ENCODE results near the gene SUFU.

Gene SUFU

GRCh38 chr10:102641880-102642735 lies 138.3 kb downstream of the SUFU start:
- peak; percentile 98 for DNase-seq

DNA sequence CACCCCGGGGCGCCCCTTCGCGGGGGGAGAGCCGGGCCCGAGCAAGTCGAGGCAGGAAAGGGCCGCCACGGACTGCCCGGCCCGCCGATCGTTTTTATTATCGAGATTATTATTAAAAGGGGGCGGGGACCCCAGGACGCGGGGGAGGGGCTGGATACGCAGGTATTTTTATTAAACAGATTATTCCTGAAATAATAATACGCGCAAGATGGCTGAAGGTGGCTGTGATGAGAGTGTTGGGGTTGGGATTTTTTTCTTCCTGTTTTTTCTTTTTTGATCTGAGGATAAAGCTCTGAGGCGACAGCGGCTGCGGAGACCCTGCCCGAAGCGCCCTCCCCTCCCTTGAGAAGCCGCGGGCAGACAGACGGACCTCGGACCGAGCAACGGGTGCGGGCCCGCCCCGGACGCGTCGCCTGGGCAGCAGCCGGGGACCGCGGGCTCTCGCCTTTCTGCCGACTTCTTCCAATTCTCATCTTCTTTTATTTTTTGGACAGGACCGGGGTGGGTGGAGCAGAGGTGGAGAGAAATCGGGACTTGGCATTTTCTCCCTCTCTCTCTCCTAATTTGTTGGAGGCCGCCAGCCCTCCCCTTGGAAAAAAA lies 139.1 kb downstream of the SUFU start:
- peak; percentile 44 for DNase-seq

DNA sequence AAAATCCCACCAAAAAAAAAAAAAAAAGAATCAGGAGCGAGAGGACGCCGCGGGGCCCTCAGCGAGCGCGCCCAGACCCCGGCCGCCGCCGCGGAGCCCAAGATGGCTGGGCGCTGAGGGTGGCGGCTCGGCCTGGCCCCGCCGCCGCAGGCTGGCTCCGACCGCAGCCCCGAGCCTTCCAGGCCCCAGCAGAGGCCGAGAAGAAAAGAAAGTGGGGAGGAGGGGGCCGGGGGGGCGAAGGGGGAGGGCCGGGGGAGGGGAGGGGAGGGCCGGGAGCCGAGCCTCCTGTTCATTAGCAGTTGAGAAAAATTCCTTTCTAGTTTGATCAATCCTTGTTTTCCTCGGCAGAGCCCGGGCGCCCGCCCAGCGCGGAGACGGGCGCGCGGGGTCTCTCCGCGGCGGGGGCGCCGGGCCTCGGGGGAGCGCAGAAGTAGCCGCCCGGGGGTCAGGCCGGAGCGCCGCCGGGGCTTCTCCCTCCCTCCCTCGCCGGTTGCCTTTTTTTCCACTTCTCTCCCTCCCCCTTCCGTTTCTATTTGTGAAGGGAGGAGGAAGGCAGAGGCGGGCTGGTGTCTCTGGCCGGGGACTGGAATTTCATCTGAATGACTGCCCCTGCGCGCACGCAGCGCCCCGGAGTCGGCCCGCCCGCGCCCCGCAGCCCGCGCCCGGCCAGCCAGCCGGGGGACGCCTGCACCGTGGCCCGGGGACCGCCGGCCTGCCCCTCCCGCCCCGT lies 139.7 kb downstream of the SUFU start:
- peak; percentile 54 for DNase-seq

GRCh38 chr10:102644066-102644645 lies 140.4 kb downstream of the SUFU start, which contains the start of gene TRIM8:
TSS of gene TRIM8 (plus strand) at chr10:102644479. CDS start at chr10:102644618, 139 bp downstream.
- peak; percentile 52 for DNase-seq

GRCh38 chr10:102644646-102645387 lies 141.0 kb downstream of the SUFU start:
- DNase-seq, result peak; percentile 78

GRCh38 chr10:102645388-102645740 lies 141.6 kb downstream of the SUFU start:
- peak; percentile 34 for DNase-seq

DNA sequence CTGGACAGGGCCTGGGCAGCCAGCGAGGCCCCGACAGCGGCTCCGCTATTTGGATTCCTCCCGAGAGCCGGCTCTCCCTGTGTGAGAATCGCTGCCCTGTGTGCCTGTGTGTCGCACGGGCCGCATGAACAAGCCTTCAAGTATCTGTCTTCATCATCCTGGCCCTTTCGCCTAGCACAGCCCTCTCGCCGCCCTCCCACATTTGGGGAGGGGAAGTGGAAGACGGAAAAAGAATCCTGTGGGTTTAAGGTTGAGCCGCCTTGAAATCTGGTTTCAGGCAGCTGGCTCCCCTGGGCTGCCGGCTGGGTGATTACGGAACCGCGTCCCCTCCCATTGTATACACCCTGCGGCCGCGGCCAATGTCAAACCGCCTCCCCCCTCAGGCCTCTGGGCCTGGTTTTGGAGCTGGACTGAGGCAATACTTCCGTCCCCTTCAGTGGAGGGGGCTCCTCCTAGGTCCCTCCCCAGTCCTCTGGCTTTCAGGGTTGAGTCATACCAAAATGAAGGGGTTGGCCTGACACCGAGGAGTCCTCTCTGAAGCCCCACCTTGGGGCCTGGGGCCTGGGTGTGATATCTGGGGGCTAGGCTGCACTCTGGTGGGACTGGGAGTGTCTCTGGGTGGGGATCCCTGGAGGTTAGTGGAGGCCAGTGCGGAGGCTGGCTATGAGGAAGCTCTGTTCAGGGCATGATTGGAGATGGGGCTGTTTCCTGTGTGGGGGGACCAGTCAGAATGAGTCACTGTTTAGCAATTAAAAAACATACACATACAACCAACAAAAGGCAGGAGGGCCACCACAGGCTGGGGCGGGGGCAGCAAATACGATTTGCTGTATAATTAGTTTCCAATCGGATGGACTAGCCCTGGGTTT lies 142.2 kb downstream of the SUFU start:
- DNase-seq, result peak; percentile 81

DNA sequence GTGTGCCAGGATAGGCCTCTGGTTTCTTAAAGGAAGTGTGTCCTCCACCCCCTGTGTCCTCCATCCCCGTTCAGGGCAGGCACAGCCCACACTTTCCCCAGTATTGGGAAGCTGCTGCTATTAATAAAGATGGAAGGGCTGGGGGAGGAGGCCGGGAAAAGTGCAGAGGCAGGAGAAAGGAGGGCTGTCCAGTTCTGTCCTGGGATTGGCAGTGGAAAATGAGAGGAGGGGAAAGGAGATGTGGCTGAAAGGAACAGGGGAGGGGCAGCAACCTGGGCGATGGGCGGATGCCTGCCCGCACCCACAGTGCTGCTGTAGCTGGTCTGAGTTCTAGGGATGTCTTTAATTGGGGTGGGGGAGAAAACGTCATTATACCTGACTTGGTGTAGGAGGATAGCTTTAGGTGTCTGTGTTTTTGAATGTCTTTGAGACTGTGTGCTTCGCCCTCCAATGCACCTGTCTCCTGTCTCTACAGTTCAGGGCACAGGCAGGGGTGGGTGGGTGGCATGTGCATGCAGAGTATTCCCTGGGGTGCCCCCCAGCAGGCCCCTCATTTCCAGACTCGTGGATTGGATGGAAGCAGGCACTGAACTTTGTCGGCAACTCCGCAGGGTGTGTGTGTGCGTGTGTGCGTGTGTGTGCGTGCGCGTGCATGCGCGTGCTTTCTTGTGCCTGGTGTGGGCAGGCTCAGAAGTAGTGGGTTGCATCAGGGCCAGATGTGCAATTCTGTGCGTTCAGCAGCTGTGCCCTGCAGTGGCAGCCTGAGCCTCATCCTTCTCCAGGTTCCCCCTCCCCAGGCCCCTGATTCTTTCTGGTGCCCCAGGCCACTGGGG lies 143.1 kb downstream of the SUFU start:
- peak; percentile 58 for DNase-seq

GRCh38 chr10:102647443-102648268 lies 143.9 kb downstream of the SUFU start:
- no peak for DNase-seq

GRCh38 chr10:102648269-102648888 lies 144.6 kb downstream of the SUFU start:
- DNase-seq, result no peak

DNA sequence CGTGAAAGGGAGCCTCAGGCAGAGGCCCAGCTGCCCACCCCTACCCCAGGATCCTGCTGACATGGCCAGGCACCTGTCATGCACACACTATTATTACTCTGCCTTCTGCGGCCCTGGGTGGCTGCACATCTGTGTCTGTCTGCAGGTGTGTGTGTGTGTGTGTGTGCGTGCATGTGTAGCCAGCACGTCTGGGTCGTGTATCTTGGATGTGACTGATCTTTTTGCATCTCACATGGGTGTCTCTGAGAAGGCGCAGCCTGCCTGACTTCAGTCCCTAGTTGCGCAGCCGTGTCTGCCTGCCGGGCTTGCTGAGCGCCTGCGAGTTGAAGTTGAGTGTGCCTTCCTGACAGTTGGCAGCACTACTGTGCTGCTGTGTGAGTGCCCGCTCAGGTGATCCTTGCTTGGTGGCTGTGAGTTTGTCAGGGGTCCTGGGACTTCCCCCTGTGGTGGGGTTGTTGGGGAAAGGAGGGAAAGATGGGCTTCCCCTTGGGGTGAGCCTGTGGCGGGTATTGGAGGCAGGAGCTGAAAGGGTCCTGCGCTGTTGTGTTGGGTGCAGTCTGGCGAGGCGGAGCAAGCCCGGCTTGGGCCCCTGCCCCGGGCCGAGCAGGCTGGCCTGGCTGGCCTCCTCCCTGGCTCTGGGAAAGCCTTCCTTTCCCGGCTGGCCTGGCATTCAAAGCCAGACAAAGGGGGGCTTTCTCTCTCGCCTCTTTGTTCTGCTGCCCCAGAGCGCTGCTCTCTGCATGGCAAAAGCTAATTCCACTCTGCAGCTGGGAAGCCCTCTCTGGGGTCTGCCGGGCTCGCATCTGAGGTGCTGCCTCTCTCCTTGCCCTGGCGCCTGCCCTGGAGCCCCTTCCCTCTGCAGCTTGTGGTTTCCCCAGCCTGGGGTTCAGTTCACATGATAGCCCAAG lies 145.4 kb downstream of the SUFU start:
- peak; percentile 33 for DNase-seq

- no peak for DNase-seq
Measured at GRCh38 chr10:102649797-102650654, 146.3 kb downstream of the SUFU start.

DNA sequence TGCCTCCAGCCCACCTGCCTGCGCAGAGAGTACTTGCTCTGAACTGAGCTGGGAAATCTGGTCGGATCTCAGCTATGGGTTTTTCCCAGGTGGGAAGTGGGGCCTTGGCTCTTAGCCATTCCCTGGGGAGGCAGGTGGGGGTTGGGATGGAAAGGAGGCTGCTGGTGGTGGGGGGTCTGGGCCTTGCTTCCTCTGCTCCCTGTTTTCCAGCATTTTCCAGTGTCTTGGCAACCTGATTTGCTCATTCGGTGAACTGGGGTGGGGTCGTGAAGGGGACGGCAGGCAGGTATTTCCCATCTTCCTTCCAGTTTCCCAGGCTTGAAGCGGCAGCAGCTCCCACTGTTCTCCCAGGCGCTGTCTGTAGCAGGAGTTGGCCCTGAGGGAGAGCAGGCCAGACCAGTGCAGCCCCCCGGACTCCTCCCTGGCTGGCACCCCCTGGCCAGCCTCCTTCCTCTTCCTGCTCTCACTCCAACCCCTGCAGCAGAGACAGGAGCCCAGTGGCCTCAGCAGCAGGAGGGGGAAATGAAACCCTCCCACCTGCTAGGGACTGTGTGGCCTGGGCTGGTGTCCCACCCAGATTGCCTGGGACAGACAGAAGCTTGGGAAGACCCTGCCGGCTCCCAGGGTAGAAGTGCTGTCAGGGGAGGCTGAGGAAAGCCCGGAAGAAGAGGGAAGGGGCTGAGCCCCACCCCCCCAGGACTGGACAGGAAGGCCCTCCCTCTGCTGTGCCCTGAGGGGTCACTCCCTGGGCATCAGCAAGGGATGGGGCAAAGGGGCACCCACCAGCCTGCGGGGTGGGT lies 147.1 kb downstream of the SUFU start:
- DNase-seq, result no peak

- no peak for DNase-seq
Measured at GRCh38 chr10:102651455-102652169, 147.8 kb downstream of the SUFU start.

GRCh38 chr10:102652170-102652916 lies 148.6 kb downstream of the SUFU start:
- DNase-seq, result no peak
